PC-9 (cell line): ENCODE measurements around the gene BAZ1B.

Source experiments
- CTCF ChIP-seq: fragments of 200-600 bp; sonication (generic); conservative IDR thresholded peaks from 2 replicates; pipeline ENCODE4 v1.6.1; 2017; ENCODE audit warnings: mixed run types, antibody characterized with exemption, mild to moderate bottlenecking, moderate library complexity
- EZH2 ChIP-seq: fragments of 200-600 bp; sonication (generic); IDR thresholded peaks from 2 replicates; pipeline ENCODE4 v1.8.0; 2017; ENCODE audit warnings: antibody characterized with exemption, low read depth

GRCh38 chr7:73470208-73470607, 51.9 kb downstream of the BAZ1B start:
- no peak for TF ChIP-seq CTCF
- TF ChIP-seq EZH2: no peak
